HG03521 (cell line): ENCODE measurements around the gene ALLC.

Experiments
- ATAC-seq: cut with Tn5 transposase; IDR thresholded peaks from one replicate; pipeline ENCODE4 v1.9.1; 2021; ENCODE audit warnings: mild to moderate bottlenecking, moderate library complexity; ENCODE audit not compliant: unreplicated experiment

Gene ALLC

DNA sequence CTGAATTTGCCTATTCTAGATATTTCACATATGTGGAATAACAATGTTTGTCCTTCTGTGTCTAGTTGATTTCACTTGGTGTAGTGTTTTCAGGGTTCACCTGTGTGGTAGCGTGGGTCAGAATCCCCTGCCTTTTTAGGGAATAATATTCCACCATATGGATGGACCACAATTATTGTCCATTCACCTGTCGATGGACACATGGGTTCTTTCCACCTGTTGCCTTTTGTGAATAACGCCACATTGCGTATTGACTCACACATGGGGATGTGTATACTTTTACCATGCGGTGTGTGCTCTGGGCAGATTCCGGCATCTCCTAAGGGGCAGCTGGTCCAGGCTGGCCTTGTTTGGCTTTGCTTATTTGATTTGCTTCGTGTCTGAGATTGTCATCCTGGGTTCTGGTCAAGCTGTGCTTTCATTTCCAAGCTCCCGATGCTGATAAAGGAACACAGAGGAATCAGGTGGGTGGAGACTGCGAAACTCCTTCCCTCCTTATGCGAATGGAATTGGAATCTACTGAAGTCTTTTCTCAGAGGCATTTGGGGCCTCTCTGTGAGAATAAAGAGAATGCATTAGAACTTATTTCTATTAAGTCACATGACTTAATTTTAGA is 18.9 kb upstream of the ALLC start:
- no peak for ATAC-seq

DNA sequence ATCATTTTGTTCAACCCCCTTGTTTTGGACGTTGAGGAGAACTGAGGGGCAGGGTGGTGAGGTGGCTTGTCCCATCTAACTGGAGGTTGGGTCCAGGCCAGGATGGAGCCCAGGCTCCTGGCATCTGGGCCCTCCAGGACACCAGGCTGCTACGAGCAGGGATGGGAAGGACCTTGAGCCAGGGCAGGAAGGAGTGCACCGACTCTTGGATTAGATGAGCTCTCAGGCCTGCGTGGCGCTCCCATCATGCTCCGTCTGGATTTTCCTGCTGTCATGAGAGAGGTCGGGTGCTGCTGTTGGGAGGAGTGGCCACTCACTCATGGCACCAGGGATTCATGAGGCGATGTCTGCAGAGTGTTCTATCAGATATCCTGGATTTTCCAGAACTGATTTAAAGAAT is 18.3 kb upstream of the ALLC start:
- no peak for ATAC-seq

DNA sequence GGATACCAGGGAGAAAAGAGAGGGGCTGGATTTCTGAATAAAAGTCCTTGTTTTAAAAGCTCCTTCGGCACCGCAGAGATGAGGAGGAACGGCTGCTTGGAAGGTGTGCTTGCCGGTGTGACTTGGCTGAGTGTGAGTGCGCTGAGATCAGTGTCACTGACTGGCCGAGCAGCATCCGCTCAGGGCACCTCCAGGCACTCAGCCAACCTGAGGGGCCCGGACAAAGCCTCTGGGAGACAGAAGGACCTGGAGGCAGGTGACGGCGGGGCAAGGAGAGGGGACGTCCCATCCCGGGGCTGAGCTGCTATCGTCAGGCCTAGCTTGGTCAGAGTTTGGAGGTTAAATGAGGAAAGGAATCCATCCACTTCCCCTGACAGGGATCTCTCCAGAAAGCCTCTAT is 16.8 kb upstream of the ALLC start:
- ATAC-seq, result no peak

DNA sequence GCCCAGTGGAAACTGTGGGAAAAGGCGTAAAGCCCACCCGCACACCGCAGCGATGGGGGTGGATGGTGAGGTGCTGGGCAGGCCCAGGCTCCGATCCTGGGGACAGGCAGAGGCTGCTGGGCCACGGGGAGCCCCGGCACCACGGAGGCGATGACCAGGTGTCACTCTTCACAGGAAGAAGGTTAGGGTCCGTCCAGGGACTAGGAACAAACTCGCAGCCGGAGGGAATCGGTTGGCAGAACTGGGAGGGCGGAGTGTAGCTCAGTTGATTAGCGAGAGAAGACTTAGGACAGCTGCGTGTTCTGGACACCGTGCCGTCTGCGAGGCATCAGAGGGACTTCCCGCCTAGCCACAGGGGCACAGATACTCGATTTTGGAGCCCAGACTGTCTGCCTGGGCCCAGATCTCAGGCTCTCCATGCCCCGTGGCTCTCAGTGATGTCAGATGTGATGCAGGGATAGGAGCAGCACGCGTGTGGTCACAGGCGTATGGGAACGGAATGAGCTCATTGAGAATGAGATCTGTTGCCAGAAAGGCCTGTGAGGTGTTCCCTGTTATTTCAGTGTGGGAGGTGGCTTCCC is 16.1 kb upstream of the ALLC start:
- ATAC-seq, result no peak

DNA sequence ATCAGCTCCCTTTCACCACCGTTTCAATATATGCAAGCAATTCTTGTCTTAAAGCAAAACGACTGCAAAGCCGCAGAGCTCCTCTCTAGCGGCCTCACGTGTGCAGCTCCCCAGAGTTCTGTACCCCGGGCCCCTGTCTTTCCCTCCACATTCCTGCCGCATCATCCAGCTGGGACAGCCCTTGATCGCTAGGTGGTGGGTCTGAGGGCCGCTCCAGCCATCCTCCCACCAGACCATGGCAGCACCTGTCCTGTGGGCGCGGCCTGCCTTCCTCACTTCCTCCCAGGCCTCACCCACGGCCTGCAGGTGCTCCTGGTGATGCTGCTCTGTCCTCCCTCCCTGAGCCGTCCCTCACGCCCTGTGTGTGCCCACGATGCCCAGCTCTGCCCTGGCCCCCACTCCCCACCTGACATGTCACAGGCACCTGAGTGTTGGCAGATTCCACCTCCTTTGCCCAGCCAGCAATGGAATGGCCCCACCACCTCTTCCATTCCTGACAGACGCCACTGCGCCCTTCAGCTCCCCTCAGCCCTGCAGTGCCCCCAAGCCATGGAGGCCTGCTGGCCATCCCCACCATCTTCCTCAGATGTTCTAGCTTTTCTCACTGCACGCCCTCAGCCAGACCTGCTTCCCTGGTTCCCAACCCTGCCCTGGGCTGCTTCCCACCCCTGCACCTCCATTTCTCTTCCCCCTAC is 15.3 kb upstream of the ALLC start:
- no peak for ATAC-seq

DNA sequence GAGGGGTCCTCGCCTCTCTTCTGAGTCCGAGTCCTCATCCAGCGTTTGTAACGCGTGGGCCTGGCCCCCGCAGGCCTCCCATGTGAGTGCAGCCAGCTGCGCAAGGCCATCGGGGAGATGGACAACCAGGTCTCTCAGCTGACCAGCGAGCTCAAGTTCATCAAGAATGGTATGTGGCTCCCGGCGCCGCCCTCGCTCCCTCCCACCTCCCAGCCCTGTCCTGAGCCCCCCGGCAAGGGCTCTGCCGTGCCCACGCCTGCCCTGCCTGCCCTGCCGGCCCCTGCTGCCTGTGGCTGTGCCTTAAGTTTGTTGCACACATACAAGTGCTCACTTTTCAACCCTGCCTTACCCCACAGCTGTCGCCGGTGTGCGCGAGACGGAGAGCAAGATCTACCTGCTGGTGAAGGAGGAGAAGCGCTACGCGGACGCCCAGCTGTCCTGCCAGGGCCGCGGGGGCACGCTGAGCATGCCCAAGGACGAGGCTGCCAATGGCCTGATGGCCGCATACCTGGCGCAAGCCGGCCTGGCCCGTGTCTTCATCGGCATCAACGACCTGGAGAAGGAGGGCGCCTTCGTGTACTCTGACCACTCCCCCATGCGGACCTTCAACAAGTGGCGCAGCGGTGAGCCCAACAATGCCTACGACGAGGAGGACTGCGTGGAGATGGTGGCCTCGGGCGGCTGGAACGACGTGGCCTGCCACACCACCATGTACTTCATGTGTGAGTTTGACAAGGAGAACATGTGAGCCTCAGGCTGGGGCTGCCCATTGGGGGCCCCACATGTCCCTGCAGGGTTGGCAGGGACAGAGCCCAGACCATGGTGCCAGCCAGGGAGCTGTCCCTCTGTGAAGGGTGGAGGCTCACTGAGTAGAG is 14.4 kb upstream of the ALLC start:
- ATAC-seq, result no peak

DNA sequence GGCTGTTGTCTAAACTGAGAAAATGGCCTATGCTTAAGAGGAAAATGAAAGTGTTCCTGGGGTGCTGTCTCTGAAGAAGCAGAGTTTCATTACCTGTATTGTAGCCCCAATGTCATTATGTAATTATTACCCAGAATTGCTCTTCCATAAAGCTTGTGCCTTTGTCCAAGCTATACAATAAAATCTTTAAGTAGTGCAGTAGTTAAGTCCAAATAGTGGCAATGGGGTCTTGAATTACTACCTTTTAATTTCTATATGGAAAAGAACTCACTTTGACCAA is 13.8 kb upstream of the ALLC start:
- no peak for ATAC-seq

DNA sequence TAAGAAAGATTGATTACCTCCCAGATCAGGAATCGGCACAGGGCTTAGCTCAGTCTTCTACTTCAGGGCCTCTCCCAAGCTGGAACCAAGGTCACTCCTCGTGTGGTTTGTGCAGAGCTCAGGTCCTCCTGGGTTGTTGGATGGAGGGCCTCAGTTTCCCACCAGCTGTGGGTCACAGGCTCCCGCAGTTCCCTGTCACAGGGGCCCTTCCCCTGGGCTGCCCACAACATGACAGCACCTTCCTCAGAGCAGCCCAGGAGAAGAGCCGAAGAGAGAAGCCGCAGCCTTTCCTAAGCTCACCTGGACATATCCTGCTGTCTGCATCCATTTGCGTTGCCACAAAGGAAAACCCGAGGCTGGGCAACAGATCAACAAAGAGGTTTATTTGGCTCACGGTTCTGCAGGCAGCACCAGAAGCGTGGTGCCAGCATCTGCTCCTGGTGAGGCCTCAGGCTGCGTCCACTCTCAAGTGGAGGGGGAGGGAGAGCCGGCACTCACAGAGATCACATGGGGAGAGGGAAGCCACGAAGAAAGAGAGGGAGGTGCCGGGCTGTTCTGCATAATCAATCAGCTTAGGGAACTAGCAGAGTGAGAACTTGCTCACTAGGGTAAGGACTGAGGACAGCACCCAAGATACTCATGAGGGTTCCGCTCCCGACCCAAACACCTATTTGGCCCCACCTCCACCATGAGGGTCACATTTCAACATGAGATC is 13.0 kb upstream of the ALLC start:
- ATAC-seq, result no peak

GRCh38 chr2:3645745-3646389 is 12.1 kb upstream of the ALLC start:
- ATAC-seq, result no peak

DNA sequence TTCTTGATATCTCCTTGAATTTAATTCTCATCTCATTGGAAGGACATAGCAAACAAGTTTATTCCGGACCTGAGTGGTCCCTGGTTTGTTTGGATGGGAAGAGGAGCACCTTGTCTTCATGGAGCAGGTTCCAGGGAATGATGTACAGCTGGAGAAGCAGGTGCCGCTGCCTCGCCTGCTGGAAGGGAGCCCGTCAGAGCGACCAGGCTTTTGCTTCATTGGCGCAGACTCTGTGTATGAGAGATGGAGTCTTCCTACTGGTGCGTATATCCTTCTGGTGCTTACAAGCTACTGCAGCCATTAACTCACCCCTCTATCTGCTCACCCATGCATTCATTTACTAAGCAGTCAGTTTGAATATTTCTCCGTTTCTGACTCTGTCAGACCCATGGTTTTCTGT is 11.6 kb upstream of the ALLC start:
- ATAC-seq, result no peak

DNA sequence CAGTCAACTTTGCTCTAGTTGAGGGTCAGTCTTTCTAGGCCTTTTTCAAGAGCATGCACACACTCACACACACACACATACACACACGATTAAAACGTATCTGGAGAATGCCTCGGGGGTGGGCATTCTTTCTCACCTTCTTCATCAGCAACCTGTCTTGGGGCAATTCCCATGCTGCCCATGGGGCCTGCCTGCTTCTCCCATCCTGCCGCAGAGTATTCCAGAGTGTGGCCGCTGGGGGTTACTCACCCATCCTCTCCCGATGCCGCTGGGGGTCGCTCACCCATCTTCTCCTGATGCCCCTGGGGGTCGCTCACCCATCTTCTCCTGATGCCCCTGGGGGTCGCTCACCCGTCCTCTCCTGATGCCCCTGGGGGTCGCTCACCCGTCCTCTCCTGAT is 10.8 kb upstream of the ALLC start:
- no peak for ATAC-seq

DNA sequence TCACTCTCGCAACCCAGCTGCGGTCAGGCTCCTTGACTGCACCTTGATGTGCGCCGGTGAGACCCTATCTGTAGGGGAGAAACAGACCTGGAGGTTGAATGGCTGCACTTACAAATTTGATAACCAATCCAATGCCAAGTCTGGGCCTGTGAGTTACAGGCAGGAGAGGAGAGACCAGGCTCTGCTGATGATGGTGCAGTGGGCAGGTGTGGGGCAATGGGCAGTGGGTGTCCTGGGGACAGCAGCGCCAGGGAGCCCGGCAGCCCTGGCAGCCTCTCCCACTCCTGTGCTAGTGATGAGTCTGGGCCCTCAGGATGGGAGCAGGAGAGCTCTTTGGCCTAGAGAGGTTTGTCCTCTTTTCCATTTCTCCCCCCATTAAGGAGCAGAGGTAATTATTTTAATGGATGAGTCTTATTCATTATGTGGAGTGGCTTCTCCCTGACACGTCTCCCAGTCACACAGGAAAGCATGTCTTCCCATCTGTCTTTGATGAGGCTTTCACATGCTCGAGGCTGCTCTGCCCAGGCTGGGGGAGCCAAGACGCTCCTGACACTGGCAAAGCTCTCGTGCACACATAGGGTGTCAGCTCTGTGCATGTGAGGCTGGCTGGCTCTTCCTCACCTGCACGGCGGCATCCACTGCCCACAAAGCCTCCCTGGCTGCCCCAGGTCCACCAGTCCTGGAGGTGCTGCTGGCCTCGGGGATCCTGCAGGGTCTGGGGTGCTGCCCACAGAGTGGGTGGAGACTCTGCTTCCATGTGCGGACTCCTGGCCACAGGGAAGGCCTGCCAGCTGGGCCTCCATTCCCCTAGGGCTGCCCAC is 10.0 kb upstream of the ALLC start:
- no peak for ATAC-seq

GRCh38 chr2:3648652-3649177 is 9.3 kb upstream of the ALLC start:
- no peak for ATAC-seq

DNA sequence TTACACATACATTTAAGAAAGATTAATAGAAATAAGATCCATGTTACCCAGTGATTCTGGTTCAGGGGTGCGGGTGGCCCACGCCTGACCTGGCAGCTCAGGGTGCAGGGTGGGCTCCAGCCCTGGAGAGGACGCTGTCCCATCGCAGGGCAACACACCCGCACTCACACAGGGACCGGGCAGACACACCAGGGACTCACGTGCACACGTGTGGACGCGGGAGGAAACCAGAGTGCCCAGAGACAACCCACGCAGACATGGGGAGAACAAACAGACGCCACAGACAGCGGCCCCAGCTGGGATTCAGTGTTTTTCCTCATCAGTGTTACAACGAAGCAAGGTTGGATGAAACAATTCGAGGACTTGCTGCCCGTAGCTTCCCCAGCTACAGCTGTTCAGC is 8.4 kb upstream of the ALLC start:
- ATAC-seq, result no peak

DNA sequence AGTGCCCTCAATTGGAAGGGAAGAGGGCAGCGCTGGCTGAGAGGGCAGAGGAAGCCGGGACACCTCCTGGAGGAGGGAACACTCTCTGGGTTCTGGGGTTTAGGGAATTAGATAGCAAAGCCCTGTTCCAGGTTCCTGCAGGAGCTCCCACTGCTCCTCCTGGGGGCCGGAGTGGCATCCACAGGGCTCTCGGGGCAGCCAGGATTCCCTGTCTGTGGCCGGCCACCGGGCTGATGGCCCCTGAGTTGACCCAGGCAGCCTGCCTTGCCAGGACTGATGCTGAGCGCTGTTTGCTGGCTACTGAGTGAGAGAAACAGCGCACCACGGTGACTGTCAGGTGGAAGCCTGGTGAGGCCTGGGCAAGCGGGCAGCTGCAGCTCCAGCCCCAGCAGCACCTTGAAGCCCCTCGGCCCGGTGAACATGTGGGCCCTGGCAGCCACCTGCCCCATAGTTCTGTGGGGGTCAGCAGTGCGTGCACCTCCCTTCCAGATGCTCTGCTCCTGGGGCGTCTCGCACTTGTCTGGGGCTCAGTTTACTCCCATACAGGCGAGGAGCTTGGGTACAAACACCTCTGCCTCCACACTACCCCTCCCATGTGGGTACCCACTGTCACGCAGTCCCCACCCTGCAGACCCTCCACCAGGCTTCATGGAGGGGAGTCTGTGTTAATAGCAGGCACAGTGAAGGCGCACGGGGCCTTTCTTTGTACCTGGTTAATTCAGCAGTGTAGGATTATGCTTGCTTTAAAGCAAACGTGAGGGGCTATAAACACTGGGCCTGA is 7.7 kb upstream of the ALLC start:
- no peak for ATAC-seq

DNA sequence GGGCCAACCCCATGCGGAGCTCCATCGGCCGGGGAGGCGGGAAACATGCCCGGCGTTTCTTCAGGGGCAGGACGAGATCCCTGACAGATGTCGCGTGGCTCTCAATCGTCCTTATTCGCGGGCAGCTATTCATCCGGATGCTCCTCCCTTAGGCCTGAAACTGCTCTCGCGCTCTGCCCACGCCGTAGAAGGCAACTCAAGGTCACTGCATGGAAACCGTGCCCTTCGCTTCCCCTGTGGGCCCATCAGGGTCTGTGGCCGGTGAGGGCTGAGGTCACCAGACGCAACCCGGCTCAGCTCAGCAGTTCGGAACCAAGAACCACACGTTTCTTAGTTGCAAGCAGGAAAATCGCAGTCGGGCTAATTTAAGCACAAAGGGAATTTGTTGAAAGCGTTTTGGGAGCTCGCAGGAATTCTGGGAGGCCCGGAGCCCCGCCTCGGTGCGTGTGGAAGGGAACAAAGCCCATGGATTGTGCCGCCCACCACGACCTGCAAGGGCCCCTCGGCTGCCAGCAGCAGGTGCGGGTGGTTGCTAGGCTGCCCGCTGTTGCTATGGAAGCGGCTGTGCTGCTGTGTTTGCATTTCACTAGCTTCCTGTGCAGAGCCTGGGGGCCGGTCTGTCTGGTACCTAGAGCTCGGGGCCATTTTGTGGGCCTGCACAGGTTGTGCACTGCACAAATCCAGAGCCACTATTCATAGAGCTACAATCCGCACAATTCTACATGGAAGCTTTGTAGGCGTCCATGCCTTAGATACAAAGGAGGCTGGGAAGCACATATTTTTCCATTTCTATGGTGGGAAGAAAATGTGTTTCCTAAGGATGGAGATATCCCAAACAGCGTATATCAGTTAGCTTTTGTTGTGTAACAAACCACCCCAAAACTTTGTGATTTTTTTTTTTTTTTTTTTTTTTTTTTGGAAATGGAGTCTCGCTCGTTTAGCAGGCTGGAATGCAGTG is 6.0 kb upstream of the ALLC start:
- ATAC-seq, result peak; percentile 88

- ATAC-seq, result no peak
Measured at GRCh38 chr2:3652896-3653625, 4.9 kb upstream of the ALLC start.
